Measurements from ENCODE around the gene MRPS31. TPM values are rescaled to one million over a fixed set of nuclear protein-coding genes. Genes with fewer than 3 reads are reported as not detected.

MRPS31 gene
- total and polyA plus RNA-seq, 11 donors = 21.9 to 62.7 (median 29.1) TPM

- intact Hi-C loops (cut with DNase I) = no loop called here
- TF ChIP-seq POLR2A (IDR thresholded peaks at IDR 0.05) (no peak), CTCF (IDR thresholded peaks at IDR 0.05) (no peak)
- DNase-seq (no peak), ATAC-seq (no peak)
- peaks cover 0 to 41% (median 13%) of the 10 kb centered on the region in 9 donors for H3K36me3 ChIP-seq
- H3K27ac ChIP-seq = no peak overlapping the region
- H3K4me3 ChIP-seq = no peak overlapping the region
- no peaks in the 10 kb centered on the region for H3K9me3 ChIP-seq
- peaks cover 0 to 8% (median 2%) of the 10 kb centered on the region in 12 donors for H3K4me1 ChIP-seq
- 89 to 93% (median 92%) methylated on average over 12 to 13 of the region's 13 CpGs for WGBS, 4 donors
- H3K27me3 ChIP-seq = no peaks in the 10 kb centered on the region
Observed at GRCh38 chr13:40794414-40795368, 23.7 kb upstream of the MRPS31 start.

- WGBS, 4 donors = 91 to 100% (median 95%) methylated on average over 3 of the region's 3 CpGs
Observed at GRCh38 chr13:40793339-40793738, 22.3 kb upstream of the MRPS31 start.

GRCh38 chr13:40792284-40793051 lies 21.5 kb upstream of the MRPS31 start:
- peaks cover 0 to 28% (median 7%) of the 10 kb centered on the region in 9 donors for H3K36me3 ChIP-seq
- H3K9me3 ChIP-seq = no peaks in the 10 kb centered on the region
- intact Hi-C loops (cut with DNase I) = no loop called here
- H3K27ac ChIP-seq = no peak overlapping the region
- H3K27me3 ChIP-seq = no peaks in the 10 kb centered on the region
- TF ChIP-seq POLR2A (IDR thresholded peaks at IDR 0.05) = no peak
- TF ChIP-seq CTCF (IDR thresholded peaks at IDR 0.05) = no peak
- ATAC-seq = no peak
- 92 to 96% (median 94%) methylated on average over 10 of the region's 10 CpGs for WGBS, 4 donors
- DNase-seq = no peak
- peaks cover 0 to 13% (median 7%) of the 10 kb centered on the region in 12 donors for H3K4me1 ChIP-seq
- no peak overlapping the region for H3K4me3 ChIP-seq

More at GRCh38 chr13:40793339-40793738, 22.3 kb upstream of the MRPS31 start:
- H3K36me3 ChIP-seq = peaks cover 0 to 28% (median 7%) of the 10 kb centered on the region in 9 donors
- intact Hi-C loops (cut with DNase I) = no loop called here
- H3K27me3 ChIP-seq = no peaks in the 10 kb centered on the region
- no peak overlapping the region for H3K27ac ChIP-seq
- ATAC-seq (no peak), DNase-seq (no peak)
- H3K9me3 ChIP-seq = no peaks in the 10 kb centered on the region
- TF ChIP-seq CTCF (IDR thresholded peaks at IDR 0.05) (no peak), POLR2A (IDR thresholded peaks at IDR 0.05) (no peak)
- H3K4me1 ChIP-seq = peaks cover 0 to 13% (median 7%) of the 10 kb centered on the region in 12 donors
- H3K4me3 ChIP-seq = no peak overlapping the region

Data from heart left ventricle (tissue), 16 donors.